Mucosa of descending colon (tissue), 3 donors: ENCODE results near the gene KRT27. TPM values are rescaled to one million over a fixed set of nuclear protein-coding genes. Genes with fewer than 3 reads are reported as not detected.

Experiments used
- ATAC-seq: fragments of 200-7000 bp; cut with Tn5 transposase; one replicate; pipeline ENCODE4 v1.9.1; 2020; ENCODE audit warnings: mild to moderate bottlenecking, moderate library complexity
- DNase-seq, 3 donors: peaks; one replicate each; pipeline ENCODE4 v3.0.0-alpha.2; 2020
- H3K36me3 ChIP-seq: fragments of 200-600 bp; one replicate; pipeline ENCODE4 v1.8.0; 2021; ENCODE audit warnings: low read depth, mild to moderate bottlenecking
- H3K4me1 ChIP-seq: fragments of 200-600 bp; one replicate; pipeline ENCODE4 v1.8.0; 2021; ENCODE audit warnings: low read depth, mild to moderate bottlenecking
- H3K4me3 ChIP-seq: fragments of 200-600 bp; one replicate; pipeline ENCODE4 v1.8.0; 2021; ENCODE audit warnings: mild to moderate bottlenecking
- H3K9me3 ChIP-seq: fragments of 200-600 bp; one replicate; pipeline ENCODE4 v1.8.0; 2021; ENCODE audit warnings: mild to moderate bottlenecking
- intact Hi-C, 2 donors: fragments of 100-400 bp; cut with DNase I in 1 of 2; cut with micrococcal nuclease in 1 of 2; formaldehyde crosslinking; loops; one replicate each; pipeline versions ENCODE4 v1.11.0 to v1.11.1; 2022; cut with DNase I, micrococcal nuclease
- long read RNA-seq, 2 donors: library from polyadenylated mRNA; unstranded; transcript quantifications; one replicate each; pipeline ENCODE4 v2.0.0, GENCODE V29; 2019 to 2021
- total RNA-seq, 3 donors: library from RNA; stranded (reverse); fragmentation: NEBNext Ultra II Directional in 2 of 3; extraction: Animal tissue kit (Norgen Biotek cat#: 25700) in 2 of 3; gene quantifications; one replicate each; pipeline versions ENCODE4 v1.2.1 to v1.2.4, GENCODE V29; 2021 to 2023
- TF ChIP-seq, protein P1 (sequence below): fragments of 200-600 bp; IDR thresholded peaks from one replicate; pipeline ENCODE4 v1.8.0; 2022; ENCODE audit warnings: antibody characterized with exemption, mild to moderate bottlenecking
- donor health status: DM: no; HTN: no; CAD: no; lungs with moderate emphysema.
- donor health status: DM: no; HTN: no; CAD: no.
- donor health status: DM: no; HTN: yes; CAD: no.

The KRT27 gene
- total RNA-seq: not detected
- long read RNA-seq, donor 1: 0 reads
- long read RNA-seq, donor 2: 0 reads

DNA sequence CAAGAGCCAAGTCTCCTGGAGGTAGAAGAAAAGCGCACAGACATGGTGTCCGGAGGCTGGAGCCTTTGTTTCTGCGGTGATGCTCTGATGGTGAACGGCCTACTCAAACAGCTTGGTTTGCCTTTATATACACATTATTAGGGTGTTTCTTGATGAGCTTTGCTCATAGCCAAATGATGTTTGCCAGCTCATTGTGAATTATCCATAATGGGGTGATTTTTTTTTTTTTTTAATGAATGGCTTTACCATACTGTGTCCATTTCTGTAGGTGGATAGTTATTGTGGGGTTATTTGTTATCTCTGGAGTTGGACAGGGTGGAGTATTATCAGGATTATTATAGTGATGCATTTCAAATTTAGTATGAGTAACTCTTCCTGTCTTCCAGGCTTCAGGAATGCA lies at the start of gene KRT27:
Gene KRT27 (minus strand): TSS at position 101 of the 400 bp plus-strand sequence. CDS start 57 bp downstream, at position 44.
- Histone ChIP-seq H3K4me1 (no peaks in the 10 kb centered on the region), H3K4me3 (no peak within 1 kb of the TSS), H3K36me3 (no peaks in the 10 kb centered on the region), H3K9me3 (no peaks in the 10 kb centered on the region)
- no peak for DNase-seq
- TF ChIP-seq, protein P1, sequence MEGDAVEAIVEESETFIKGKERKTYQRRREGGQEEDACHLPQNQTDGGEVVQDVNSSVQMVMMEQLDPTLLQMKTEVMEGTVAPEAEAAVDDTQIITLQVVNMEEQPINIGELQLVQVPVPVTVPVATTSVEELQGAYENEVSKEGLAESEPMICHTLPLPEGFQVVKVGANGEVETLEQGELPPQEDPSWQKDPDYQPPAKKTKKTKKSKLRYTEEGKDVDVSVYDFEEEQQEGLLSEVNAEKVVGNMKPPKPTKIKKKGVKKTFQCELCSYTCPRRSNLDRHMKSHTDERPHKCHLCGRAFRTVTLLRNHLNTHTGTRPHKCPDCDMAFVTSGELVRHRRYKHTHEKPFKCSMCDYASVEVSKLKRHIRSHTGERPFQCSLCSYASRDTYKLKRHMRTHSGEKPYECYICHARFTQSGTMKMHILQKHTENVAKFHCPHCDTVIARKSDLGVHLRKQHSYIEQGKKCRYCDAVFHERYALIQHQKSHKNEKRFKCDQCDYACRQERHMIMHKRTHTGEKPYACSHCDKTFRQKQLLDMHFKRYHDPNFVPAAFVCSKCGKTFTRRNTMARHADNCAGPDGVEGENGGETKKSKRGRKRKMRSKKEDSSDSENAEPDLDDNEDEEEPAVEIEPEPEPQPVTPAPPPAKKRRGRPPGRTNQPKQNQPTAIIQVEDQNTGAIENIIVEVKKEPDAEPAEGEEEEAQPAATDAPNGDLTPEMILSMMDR: no peak
- ATAC-seq: no peak
- intact Hi-C loops: no loop called here

GRCh38 chr17:40830085-40830776 lies 47.9 kb upstream of the KRT27 start:
- Histone ChIP-seq H3K4me1 (no peaks in the 10 kb centered on the region), H3K36me3 (no peaks in the 10 kb centered on the region), H3K9me3 (no peaks in the 10 kb centered on the region), H3K4me3 (no peak overlapping the region)
- intact Hi-C loops: no loop called here
- no peak for DNase-seq
- ATAC-seq: no peak
- TF ChIP-seq, protein P1: no peak

DNA sequence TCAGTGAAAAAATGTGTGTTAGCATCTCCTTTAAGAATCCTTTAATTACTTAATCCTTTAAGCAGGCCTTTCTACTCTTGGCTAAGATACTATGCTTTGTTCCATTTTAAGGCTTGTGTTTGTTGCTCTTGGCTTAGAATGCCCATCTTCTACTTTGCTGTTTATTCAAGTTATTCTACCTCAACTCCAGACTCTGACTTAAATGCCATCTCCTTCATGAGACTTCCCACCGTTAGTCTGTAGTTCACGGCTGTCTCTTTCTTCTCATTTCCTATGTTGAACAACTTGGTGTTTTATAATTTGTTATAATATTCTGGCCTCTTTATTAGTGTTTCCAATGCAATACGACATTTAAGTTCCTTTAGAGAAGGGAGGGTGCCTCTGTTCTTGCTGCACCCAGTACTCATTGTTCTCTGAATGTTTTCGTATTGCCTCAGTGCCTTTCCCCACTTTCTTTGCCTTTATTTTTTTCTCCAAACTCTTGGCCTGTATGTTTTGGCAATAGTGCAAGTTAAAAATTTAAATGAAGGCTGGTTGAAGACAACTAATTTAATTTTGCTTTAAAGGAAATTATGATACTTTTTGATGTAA lies 46.2 kb upstream of the KRT27 start:
- Histone ChIP-seq H3K9me3 (no peaks in the 10 kb centered on the region), H3K4me3 (no peak overlapping the region), H3K4me1 (no peaks in the 10 kb centered on the region), H3K36me3 (no peaks in the 10 kb centered on the region)
- TF ChIP-seq, protein P1: no peak
- intact Hi-C loops: no loop called here
- no peak for DNase-seq
- ATAC-seq: no peak

DNA sequence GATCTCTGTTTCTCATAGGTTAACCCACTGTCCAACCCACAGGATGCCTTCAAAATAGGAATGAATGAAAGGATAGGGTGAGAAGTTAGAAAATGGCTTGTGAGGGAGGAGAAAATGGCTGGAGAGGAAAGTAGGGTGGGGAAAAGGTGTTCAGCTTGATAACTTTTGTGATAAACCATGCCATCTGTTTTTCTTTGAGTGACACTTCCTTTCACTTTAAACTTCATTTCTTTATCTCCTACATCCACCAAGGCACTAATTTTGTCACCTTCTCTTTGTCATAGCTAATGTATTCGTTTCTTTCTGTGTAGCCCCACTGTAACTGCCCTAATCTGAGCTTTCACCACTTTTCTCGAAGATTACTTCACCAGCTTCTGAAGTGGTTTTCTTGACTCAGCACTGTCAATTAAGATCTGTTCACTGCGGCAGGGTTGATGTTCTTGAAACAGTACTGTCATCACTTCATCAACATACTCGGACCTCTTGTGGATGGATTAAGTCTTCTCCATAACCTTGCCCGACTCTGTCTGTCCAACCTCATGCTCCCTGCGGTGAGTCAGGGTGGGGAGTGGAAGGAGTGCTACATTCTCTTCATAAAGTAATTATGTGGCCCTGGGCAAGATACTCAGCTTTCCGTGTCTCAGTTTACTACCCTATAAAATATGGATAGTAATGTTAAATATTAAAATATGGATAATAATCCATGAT lies 45.5 kb upstream of the KRT27 start:
- intact Hi-C loops: no loop called here
- TF ChIP-seq, protein P1: no peak
- Histone ChIP-seq H3K4me3 (no peak overlapping the region), H3K4me1 (no peaks in the 10 kb centered on the region), H3K36me3 (no peaks in the 10 kb centered on the region), H3K9me3 (no peaks in the 10 kb centered on the region)
- DNase-seq (no peak), ATAC-seq (no peak)

- no peak overlapping the region for H3K4me3 ChIP-seq
- no peaks in the 10 kb centered on the region for H3K4me1 ChIP-seq
- TF ChIP-seq, protein P1: no peak
- no peaks in the 10 kb centered on the region for H3K9me3 ChIP-seq
- H3K36me3 ChIP-seq: no peaks in the 10 kb centered on the region
- ATAC-seq: no peak
- intact Hi-C loops: no loop called here
- no peak for DNase-seq
Observed at GRCh38 chr17:40825599-40825998, 43.2 kb upstream of the KRT27 start.
